Activated CD8-positive, alpha-beta T cell treated with anti-CD3 and anti-CD28 coated beads for 36 hours (primary cell): ENCODE results near the gene HIC2. TPM values are rescaled to one million over a fixed set of nuclear protein-coding genes. Genes with fewer than 3 reads are reported as not detected.
"Not testable (repeated sequence)": the region's sequence is repeated elsewhere in the genome, so short reads cannot be mapped to it uniquely, and the experiment has no call there.

Source experiments
- ATAC-seq: fragments of 200-7000 bp; cut with Tn5 transposase; one replicate; pipeline ENCODE4 v1.10.0; 2021; ENCODE audit warnings: mild to moderate bottlenecking, moderate library complexity
- CTCF ChIA-PET: fragments of 350-600 bp; sonication (Branson Sonifier 250); formaldehyde crosslinking; loops from one replicate; lab custom pipeline; 2021; ENCODE audit warnings: antibody characterized with exemption; lab: Charles Lee
- POLR2A ChIA-PET: fragments of 350-600 bp; sonication (Branson Sonifier 250); formaldehyde crosslinking; loops from one replicate; lab custom pipeline; 2021; ENCODE audit warnings: antibody characterized with exemption; lab: Charles Lee
- DNase-seq: peaks from one replicate; pipeline ENCODE4 v3.0.0-alpha.2; 2020
- H3K27ac Mint-ChIP-seq: one replicate; pipeline ENCODE4 v1.8.0; 2021; ENCODE audit warnings: mild to moderate bottlenecking, mixed read lengths
- H3K27me3 Mint-ChIP-seq: one replicate; pipeline ENCODE4 v1.8.0; 2021; ENCODE audit warnings: mixed read lengths
- H3K36me3 Mint-ChIP-seq: one replicate; pipeline ENCODE4 v1.8.0; 2021; ENCODE audit warnings: low read depth, mixed read lengths
- H3K4me1 Mint-ChIP-seq: one replicate; pipeline ENCODE4 v1.8.0; 2021; ENCODE audit warnings: low read depth, mixed read lengths
- H3K4me3 Mint-ChIP-seq: one replicate; pipeline ENCODE4 v1.8.0; 2021; ENCODE audit warnings: mild to moderate bottlenecking, moderate library complexity, mixed read lengths
- H3K9me3 Mint-ChIP-seq: one replicate; pipeline ENCODE4 v1.8.0; 2021; ENCODE audit warnings: mixed read lengths
- intact Hi-C: fragments of 100-400 bp; cut with micrococcal nuclease; formaldehyde crosslinking; loops from one replicate; pipeline ENCODE4 v1.10.0; 2022
- total RNA-seq, 2 experiments: library from RNA; stranded (reverse); gene quantifications; one replicate each; pipeline ENCODE4 v1.2.3, GENCODE V29; 2021
- TF ChIP-seq, protein P1 (sequence below): fragments of 200-600 bp; IDR thresholded peaks from one replicate; pipeline ENCODE4 v1.8.0; 2022; ENCODE audit warnings: antibody characterized with exemption, mild to moderate bottlenecking

Gene HIC2
- total RNA-seq, 2 experiments from 2014 or later: 3.8 to 4.1 TPM

- POLR2A ChIA-PET, DNase-seq, CTCF ChIA-PET, H3K4me3 Mint-ChIP-seq, H3K27ac Mint-ChIP-seq, ATAC-seq, H3K27me3 Mint-ChIP-seq, H3K4me1 Mint-ChIP-seq, H3K36me3 Mint-ChIP-seq, intact Hi-C loops, H3K9me3 Mint-ChIP-seq: not testable (repeated sequence)
These were observed 23.5 kb downstream of the HIC2 start for GRCh38 chr22:21440676-21441075.

DNA sequence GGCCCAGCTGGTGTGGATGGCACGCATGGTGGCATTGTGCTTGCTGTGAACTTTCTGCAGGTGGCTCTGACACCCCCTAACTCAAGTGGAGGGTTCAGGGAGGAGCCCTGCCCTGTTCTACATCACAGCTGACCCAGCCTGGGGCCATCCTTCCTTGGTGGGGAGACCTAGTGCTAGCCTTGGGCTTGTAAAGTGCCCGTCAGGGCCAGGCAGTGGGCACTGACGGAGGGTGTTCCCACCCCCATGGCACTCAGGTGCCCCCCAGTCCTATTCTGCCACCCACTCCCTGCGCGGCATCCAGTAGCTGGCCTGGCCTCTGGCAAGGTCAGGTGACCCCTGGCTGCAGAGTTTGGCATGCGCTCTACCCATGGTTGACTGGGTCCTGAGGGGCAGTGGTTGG is 24.0 kb downstream of the HIC2 start:
- H3K27ac Mint-ChIP-seq, DNase-seq, H3K27me3 Mint-ChIP-seq, H3K36me3 Mint-ChIP-seq, ATAC-seq, POLR2A ChIA-PET, H3K9me3 Mint-ChIP-seq, H3K4me1 Mint-ChIP-seq, intact Hi-C loops, H3K4me3 Mint-ChIP-seq, CTCF ChIA-PET: not testable (repeated sequence)

DNA sequence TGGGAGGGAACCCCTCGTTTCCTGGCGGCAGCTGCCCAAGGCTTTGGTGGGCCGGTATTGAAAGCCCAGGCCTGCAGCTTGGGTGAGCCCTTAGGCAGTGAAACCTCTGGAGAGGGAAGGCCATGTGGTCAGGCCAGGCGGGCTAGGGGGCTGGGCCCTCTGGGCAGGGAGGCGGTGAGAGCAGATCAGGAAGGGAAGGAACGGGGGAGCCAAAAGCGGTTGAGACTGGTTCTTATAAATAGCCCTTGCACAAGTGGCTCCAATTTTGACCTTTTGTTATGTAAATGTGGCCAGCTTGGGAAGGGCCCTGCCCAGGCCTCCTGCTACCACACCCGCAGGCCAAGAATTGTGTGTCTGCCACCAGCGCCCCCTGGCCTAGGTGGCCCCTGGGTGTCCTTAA is 25.0 kb downstream of the HIC2 start:
- CTCF ChIA-PET, DNase-seq, H3K4me3 Mint-ChIP-seq, H3K27me3 Mint-ChIP-seq, intact Hi-C loops, H3K27ac Mint-ChIP-seq, H3K9me3 Mint-ChIP-seq, H3K4me1 Mint-ChIP-seq, H3K36me3 Mint-ChIP-seq, ATAC-seq, POLR2A ChIA-PET: not testable (repeated sequence)

- intact Hi-C loops, CTCF ChIA-PET, ATAC-seq, H3K36me3 Mint-ChIP-seq, DNase-seq, POLR2A ChIA-PET, H3K27me3 Mint-ChIP-seq, H3K4me3 Mint-ChIP-seq, H3K4me1 Mint-ChIP-seq, H3K9me3 Mint-ChIP-seq, H3K27ac Mint-ChIP-seq: not testable (repeated sequence)
These were observed 25.5 kb downstream of the HIC2 start for GRCh38 chr22:21442646-21443045.

- Mint-ChIP-seq H3K27me3 (no peaks in the 10 kb centered on the region), H3K36me3 (peaks cover 2% of the 10 kb centered on the region), H3K4me3 (no peak overlapping the region), H3K27ac (no peak overlapping the region), H3K4me1 (no peaks in the 10 kb centered on the region), H3K9me3 (no peaks in the 10 kb centered on the region)
- ChIA-PET CTCF (no interaction called here), POLR2A (no interaction called here)
- DNase-seq (no peak), ATAC-seq (no peak)
- TF ChIP-seq, protein P1, sequence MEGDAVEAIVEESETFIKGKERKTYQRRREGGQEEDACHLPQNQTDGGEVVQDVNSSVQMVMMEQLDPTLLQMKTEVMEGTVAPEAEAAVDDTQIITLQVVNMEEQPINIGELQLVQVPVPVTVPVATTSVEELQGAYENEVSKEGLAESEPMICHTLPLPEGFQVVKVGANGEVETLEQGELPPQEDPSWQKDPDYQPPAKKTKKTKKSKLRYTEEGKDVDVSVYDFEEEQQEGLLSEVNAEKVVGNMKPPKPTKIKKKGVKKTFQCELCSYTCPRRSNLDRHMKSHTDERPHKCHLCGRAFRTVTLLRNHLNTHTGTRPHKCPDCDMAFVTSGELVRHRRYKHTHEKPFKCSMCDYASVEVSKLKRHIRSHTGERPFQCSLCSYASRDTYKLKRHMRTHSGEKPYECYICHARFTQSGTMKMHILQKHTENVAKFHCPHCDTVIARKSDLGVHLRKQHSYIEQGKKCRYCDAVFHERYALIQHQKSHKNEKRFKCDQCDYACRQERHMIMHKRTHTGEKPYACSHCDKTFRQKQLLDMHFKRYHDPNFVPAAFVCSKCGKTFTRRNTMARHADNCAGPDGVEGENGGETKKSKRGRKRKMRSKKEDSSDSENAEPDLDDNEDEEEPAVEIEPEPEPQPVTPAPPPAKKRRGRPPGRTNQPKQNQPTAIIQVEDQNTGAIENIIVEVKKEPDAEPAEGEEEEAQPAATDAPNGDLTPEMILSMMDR: no peak
- intact Hi-C loops: no loop called here
These were observed 26.0 kb downstream of the HIC2 start for GRCh38 chr22:21443057-21443734.

DNA sequence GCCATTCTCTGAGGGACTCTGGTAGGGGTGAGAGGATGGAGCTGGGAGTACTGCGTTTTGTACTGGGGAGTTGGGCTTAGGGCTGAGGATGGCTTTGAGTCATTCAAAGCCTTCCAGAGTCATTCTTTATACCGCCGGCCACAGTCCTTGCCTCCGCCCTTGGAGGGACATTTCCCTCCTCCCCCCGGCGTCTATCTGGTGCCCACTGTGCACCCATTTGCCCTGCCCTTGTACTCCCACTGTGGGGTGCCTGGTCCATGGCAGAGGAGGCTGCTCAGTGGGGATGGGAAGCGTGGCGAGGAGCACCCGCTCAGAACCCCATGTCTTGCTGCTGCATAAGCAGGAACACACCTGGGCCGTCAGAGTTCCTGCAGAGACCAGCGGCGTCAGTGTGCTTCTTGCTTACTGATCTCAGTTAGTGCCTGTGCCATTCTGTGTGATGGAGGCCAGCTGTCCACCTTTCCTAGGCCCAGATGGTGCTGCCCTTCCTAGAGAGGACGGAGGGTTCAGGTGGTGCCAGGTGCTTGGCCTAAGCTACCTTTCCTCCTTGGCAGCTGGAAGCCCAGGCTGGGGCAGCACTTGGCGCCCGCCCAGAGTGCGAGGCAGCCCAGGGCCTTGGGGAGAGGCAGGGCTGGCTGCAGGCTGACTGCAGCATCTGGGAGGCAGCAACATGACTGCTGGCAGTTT is 26.7 kb downstream of the HIC2 start:
- no peaks in the 10 kb centered on the region for H3K27me3 Mint-ChIP-seq
- H3K36me3 Mint-ChIP-seq: peaks cover 2% of the 10 kb centered on the region
- H3K9me3 Mint-ChIP-seq: no peaks in the 10 kb centered on the region
- H3K4me1 Mint-ChIP-seq: no peaks in the 10 kb centered on the region
- TF ChIP-seq, protein P1: no peak
- H3K4me3 Mint-ChIP-seq: no peak overlapping the region
- intact Hi-C loops: no loop called here
- CTCF ChIA-PET: no interaction called here
- no peak overlapping the region for H3K27ac Mint-ChIP-seq
- DNase-seq: no peak
- POLR2A ChIA-PET: no interaction called here
- ATAC-seq: no peak
